Vagina (tissue), 1 donor: ENCODE results near the gene MAZ. TPM values are rescaled to one million over a fixed set of nuclear protein-coding genes. Genes with fewer than 3 reads are reported as not detected.

Source experiments
- small RNA-seq: library from RNA; depleted of rRNA; stranded (forward); fragments of <200 nt; gene quantifications from one replicate; pipeline ENCODE3, GENCODE V24; 2016
- total RNA-seq: library from RNA; depleted of rRNA; stranded (reverse); fragments of >200 nt; gene quantifications from one replicate; pipeline ENCODE4 v1.2.3, GENCODE V29; 2016

Gene MAZ
- total RNA-seq, 1 donor from 2014 or later, result 87.7 TPM

Small RNAs within 50 kb of the gene (small RNA-seq; reads per million reads assigned to genes)
- gene AC009133.6, result not detected
- not detected for gene AC120114.4

Other genes with a start within 250 kb of the MAZ start
- 7.4 TPM for gene SPN, start 143.3 kb upstream of the MAZ start, total RNA-seq
- 13.8 TPM for gene QPRT, start 127.3 kb upstream of the MAZ start, total RNA-seq
- 3.2 TPM for gene C16orf54, start 60.5 kb upstream of the MAZ start, total RNA-seq
- not detected for gene ZG16, start 28.3 kb upstream of the MAZ start, total RNA-seq
- gene KIF22, start 15.8 kb upstream of the MAZ start, total RNA-seq, result 18.9 TPM
- 20.4 TPM for gene PRRT2, start 5.7 kb downstream of the MAZ start, total RNA-seq
- gene PAGR1, start 9.6 kb downstream of the MAZ start, total RNA-seq, result 23.6 TPM
- gene MVP, start 13.9 kb downstream of the MAZ start, total RNA-seq, result 111 TPM
- gene CDIPT, start 56.7 kb downstream of the MAZ start, total RNA-seq, result 89.4 TPM
- 15.7 TPM for gene SEZ6L2, start 93.0 kb downstream of the MAZ start, total RNA-seq
- gene ASPHD1, start 94.0 kb downstream of the MAZ start, total RNA-seq, result not detected
- 20.4 TPM for gene KCTD13, start 119.7 kb downstream of the MAZ start, total RNA-seq
- gene TMEM219, start 155.6 kb downstream of the MAZ start, total RNA-seq, result 85.7 TPM
- gene TAOK2, start 167.3 kb downstream of the MAZ start, total RNA-seq, result 33.1 TPM
- 7.1 TPM for gene HIRIP3, start 189.1 kb downstream of the MAZ start, total RNA-seq
- gene INO80E, start 189.7 kb downstream of the MAZ start, total RNA-seq, result 32.7 TPM
- gene DOC2A, start 204.5 kb downstream of the MAZ start, total RNA-seq, result 2.2 TPM
- gene C16orf92, start 216.7 kb downstream of the MAZ start, total RNA-seq, result not detected
- 0.98 TPM for gene TLCD3B, start 224.7 kb downstream of the MAZ start, total RNA-seq